NCI-H460 (cell line): ENCODE results near the gene GRPR. TPM values are rescaled to one million over a fixed set of nuclear protein-coding genes. Genes with fewer than 3 reads are reported as not detected.
"Not testable (repeated sequence)": the region's sequence is repeated elsewhere in the genome, so short reads cannot be mapped to it uniquely, and the experiment has no call there.

Source experiments
- DNase-seq: peaks from one replicate; pipeline ENCODE4 v3.0.0-alpha.2; 2016; ENCODE audit warnings: low read depth; ENCODE audit errors: extremely low read depth
- total RNA-seq: library from RNA; depleted of rRNA; stranded (reverse); fragments of >200 nt; shearing (Covaris generic); gene quantifications from 2 replicates; pipeline ENCODE4 v1.2.3, GENCODE V29; 2014

The GRPR gene
- total RNA-seq, 1 experiment from 2014 or later = not detected

- no peak for DNase-seq
These were observed 12.7 kb downstream of the GRPR start for GRCh38 chrX:16136080-16136479.

- DNase-seq = no peak
These were observed 14.2 kb downstream of the GRPR start for GRCh38 chrX:16137416-16138107.

- no peak for DNase-seq
These were observed 14.7 kb downstream of the GRPR start for GRCh38 chrX:16138108-16138427.

- DNase-seq = no peak
These were observed 17.1 kb downstream of the GRPR start for GRCh38 chrX:16140448-16140847.

GRCh38 chrX:16140983-16141382, 17.6 kb downstream of the GRPR start:
- no peak for DNase-seq

GRCh38 chrX:16141422-16142245, 18.3 kb downstream of the GRPR start:
- DNase-seq = no peak

- DNase-seq = no peak
These were observed 18.8 kb downstream of the GRPR start for GRCh38 chrX:16142246-16142558.

GRCh38 chrX:16143968-16144367, 20.6 kb downstream of the GRPR start:
- no peak for DNase-seq

GRCh38 chrX:16144420-16144819, 21.1 kb downstream of the GRPR start:
- DNase-seq = no peak

- DNase-seq = not testable (repeated sequence)
These were observed 21.7 kb downstream of the GRPR start for GRCh38 chrX:16145093-16145492.

- no peak for DNase-seq
These were observed 22.3 kb downstream of the GRPR start for GRCh38 chrX:16145656-16146055.

- DNase-seq = no peak
These were observed 25.5 kb downstream of the GRPR start for GRCh38 chrX:16148896-16149295.

GRCh38 chrX:16155581-16156096, 32.3 kb downstream of the GRPR start:
- no peak for DNase-seq

GRCh38 chrX:16156692-16157331, 33.4 kb downstream of the GRPR start:
- no peak for DNase-seq

- DNase-seq = no peak
These were observed 37.4 kb downstream of the GRPR start for GRCh38 chrX:16160729-16161128.

GRCh38 chrX:16161173-16161572, 37.8 kb downstream of the GRPR start:
- DNase-seq = not testable (repeated sequence)

- no peak for DNase-seq
These were observed 39.0 kb downstream of the GRPR start for GRCh38 chrX:16162391-16162790.

GRCh38 chrX:16164748-16165147, 41.4 kb downstream of the GRPR start:
- DNase-seq = no peak

GRCh38 chrX:16167181-16167580, 43.8 kb downstream of the GRPR start, which contains the start of gene MAGEB17:
TSS of gene MAGEB17 (plus strand) at chrX:16167481. CDS start at chrX:16170383, 2,902 bp downstream.
- DNase-seq = no peak

- no peak for DNase-seq
These were observed 47.7 kb downstream of the GRPR start for GRCh38 chrX:16171039-16171438.

- DNase-seq = no peak
These were observed 48.6 kb downstream of the GRPR start for GRCh38 chrX:16171944-16172343.

- DNase-seq = no peak
These were observed 49.0 kb downstream of the GRPR start for GRCh38 chrX:16172391-16172790.
